Upper lobe of left lung (tissue), 6 donors: ENCODE measurements around the gene CDKN1C. TPM values are rescaled to one million over a fixed set of nuclear protein-coding genes. Genes with fewer than 3 reads are reported as not detected.

Experiments
- ATAC-seq, 2 donors: fragments of 200-7000 bp; cut with Tn5 transposase; one replicate each; pipeline ENCODE4 v1.9.1; 2022; ENCODE audit warnings: mild to moderate bottlenecking in 2 of 2, moderate library complexity in 2 of 2; ENCODE audit not compliant: low FRiP score in 2 of 2
- DNase-seq, 2 donors: peaks; one replicate each; pipeline ENCODE4 v3.0.0-alpha.2; 2019 to 2020
- H3K27ac ChIP-seq, 4 donors: fragments of 200-600 bp; sonication (generic); one replicate each; pipeline ENCODE4 v1.5.1; 2016 to 2019
- H3K27me3 ChIP-seq, 4 donors: fragments of 200-600 bp; sonication (generic); one replicate each; pipeline ENCODE4 v1.5.1; 2017 to 2019
- H3K36me3 ChIP-seq, 4 donors: fragments of 200-600 bp; sonication (generic); one replicate each; pipeline ENCODE4 v1.5.1; 2016 to 2019
- H3K4me1 ChIP-seq, 4 donors: fragments of 200-600 bp; sonication (generic); one replicate each; pipeline ENCODE4 v1.5.1; 2018 to 2019
- H3K4me3 ChIP-seq, 4 donors: fragments of 200-600 bp; sonication (generic); one replicate each; pipeline ENCODE4 v1.5.1; 2017 to 2019; ENCODE audit warnings: mild to moderate bottlenecking in 2 of 4, moderate library complexity in 1 of 4
- H3K9me3 ChIP-seq, 4 donors: fragments of 200-600 bp; sonication (generic); one replicate each; pipeline ENCODE4 v1.5.1; 2018 to 2019
- EP300 ChIP-seq, 4 donors: sonication (generic); formaldehyde crosslinking; IDR thresholded peaks; one replicate each; pipeline ENCODE4 v1.5.1; 2017; ENCODE audit warnings: antibody characterized with exemption in 4 of 4, control low read depth in 2 of 4
- POLR2A ChIP-seq, 4 donors: fragments of 450-650 bp; IDR thresholded peaks; one replicate each; pipeline ENCODE4 v1.5.1; 2016 to 2017; ENCODE audit warnings: antibody characterized with exemption in 4 of 4, mild to moderate bottlenecking in 2 of 4
- POLR2AphosphoS5 ChIP-seq, 2 donors: sonication (generic); formaldehyde crosslinking; IDR thresholded peaks; one replicate each; pipeline ENCODE4 v1.5.1; 2017; ENCODE audit warnings: antibody characterized with exemption in 2 of 2
- WGBS, 2 donors: methylation state at CpG; one replicate each; pipeline ENCODE4 v1.1.5; 2017 to 2018; 5-methylcytosine and 5-hydroxymethylcytosine counted together
- total RNA-seq, 6 donors: library from RNA; depleted of rRNA in 4 of 6; stranded (reverse); fragments of >200 nt in 4 of 6; gene quantifications; one replicate each; pipeline versions ENCODE4 v1.1.0 to v1.2.1, GENCODE V29; 2016 to 2021
- TF ChIP-seq, protein P1 (sequence below), 6 experiments: fragments of 450-650 bp in 4 of 6; fragments of 200-600 bp in 2 of 6; sonication (generic) in 2 of 6; IDR thresholded peaks; one replicate each; pipeline ENCODE4 v1.5.1; 2016 to 2019; ENCODE audit warnings: antibody characterized with exemption in 6 of 6
- donor health status: DM: no; HTN: no; CAD: no; lungs with moderate emphysema.
- donor health status: DM: no; HTN: yes; CAD: no; lungs with severe emphysema.

The CDKN1C gene
- total RNA-seq, 6 donors from 2014 or later = 23.4 to 71.9 (median 33.6) TPM

DNA sequence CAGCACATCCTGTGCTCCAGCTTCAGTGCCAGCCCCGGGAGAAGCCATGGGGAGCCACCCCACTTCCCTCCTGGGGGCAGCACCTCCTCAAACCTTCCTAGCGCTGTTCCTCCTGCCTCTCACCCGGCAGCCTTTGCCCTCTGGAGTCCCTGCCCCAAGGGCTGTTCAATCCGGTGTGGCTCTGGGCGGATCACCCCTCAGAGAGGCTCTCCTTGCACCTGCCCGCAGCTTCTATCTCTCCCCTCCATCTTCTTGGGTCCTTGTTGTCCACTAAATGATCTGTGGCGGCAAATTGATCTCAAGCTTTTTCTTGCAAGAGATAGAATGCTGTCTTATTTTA is 18.1 kb upstream of the CDKN1C start:
- 73 to 93% methylated on average over 7 of the region's 7 CpGs for WGBS, 2 donors
- Histone ChIP-seq H3K36me3 (no peaks in the 10 kb centered on the region), H3K9me3 (no peaks in the 10 kb centered on the region), H3K4me1 (peaks cover 29 to 49% (median 39%) of the 10 kb centered on the region in 4 donors), H3K27ac (no peak overlapping the region), H3K27me3 (no peaks in the 10 kb centered on the region), H3K4me3 (peak overlapping the region in 1 of 4 donors; percentile 66)
- ATAC-seq (no peak), DNase-seq (no peak)
- TF ChIP-seq EP300 (IDR thresholded peaks at IDR 0.05) (no peak), POLR2AphosphoS5 (IDR thresholded peaks at IDR 0.05) (no peak)
- TF ChIP-seq, protein P1, sequence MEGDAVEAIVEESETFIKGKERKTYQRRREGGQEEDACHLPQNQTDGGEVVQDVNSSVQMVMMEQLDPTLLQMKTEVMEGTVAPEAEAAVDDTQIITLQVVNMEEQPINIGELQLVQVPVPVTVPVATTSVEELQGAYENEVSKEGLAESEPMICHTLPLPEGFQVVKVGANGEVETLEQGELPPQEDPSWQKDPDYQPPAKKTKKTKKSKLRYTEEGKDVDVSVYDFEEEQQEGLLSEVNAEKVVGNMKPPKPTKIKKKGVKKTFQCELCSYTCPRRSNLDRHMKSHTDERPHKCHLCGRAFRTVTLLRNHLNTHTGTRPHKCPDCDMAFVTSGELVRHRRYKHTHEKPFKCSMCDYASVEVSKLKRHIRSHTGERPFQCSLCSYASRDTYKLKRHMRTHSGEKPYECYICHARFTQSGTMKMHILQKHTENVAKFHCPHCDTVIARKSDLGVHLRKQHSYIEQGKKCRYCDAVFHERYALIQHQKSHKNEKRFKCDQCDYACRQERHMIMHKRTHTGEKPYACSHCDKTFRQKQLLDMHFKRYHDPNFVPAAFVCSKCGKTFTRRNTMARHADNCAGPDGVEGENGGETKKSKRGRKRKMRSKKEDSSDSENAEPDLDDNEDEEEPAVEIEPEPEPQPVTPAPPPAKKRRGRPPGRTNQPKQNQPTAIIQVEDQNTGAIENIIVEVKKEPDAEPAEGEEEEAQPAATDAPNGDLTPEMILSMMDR (IDR thresholded peaks at IDR 0.05) = no peak

DNA sequence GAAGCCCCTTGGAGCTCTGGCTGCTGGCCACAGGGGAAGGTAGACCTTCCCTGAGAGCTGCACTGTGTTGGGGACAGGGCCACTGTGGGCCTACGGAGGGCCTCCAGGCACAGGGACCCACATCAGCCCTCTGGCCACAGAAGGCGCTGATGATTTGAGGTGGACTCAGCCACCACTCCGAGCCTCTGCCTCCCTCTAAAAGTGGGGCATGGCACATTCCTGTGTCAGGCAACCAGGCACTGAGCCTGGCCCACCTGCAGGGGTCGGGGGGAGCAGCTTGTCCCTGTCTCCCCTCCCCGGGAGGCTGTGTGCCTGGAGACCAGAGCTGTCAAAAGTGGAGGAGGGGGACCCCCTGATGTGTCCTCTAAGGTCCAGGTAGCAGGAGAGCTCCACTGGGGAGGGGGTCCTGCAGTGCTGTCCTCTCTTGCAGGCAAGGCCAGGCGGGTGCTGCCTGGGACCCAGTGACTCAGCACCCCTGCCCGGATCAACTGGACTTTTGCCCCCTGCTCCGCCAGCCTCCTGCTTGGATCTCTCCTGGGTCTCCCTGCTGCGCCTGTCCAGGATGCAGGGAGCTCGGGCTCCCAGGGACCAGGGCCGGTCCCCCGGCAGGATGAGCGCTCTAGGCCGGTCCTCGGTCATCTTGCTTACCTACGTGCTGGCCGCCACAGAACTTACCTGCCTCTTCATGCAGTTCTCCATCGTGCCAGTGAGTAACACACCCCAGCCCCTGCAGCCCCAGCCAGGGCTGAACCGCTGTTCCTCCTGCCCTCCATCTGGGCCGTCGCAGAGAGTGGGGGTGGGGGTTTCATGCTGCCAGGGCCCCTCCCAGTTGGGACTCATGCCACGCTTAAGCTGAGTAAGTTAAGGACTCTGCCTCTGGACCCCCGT is 17.5 kb upstream of the CDKN1C start:
- H3K4me3 ChIP-seq = peak overlapping the region in 3 of 4 donors; percentile 66 to 74 (median 74)
- H3K9me3 ChIP-seq = no peaks in the 10 kb centered on the region
- no peaks in the 10 kb centered on the region for H3K36me3 ChIP-seq
- ATAC-seq (no peak), DNase-seq (peak in 1 of 2 donors; percentile 64)
- peaks cover 34 to 55% (median 45%) of the 10 kb centered on the region in 4 donors for H3K4me1 ChIP-seq
- H3K27me3 ChIP-seq = no peaks in the 10 kb centered on the region
- H3K27ac ChIP-seq = peak overlapping the region; percentile 77 to 94 (median 88)
- TF ChIP-seq POLR2A (IDR thresholded peaks at IDR 0.05) (no peak), POLR2AphosphoS5 (IDR thresholded peaks at IDR 0.05) (no peak), EP300 (IDR thresholded peaks at IDR 0.05) (no peak)
- TF ChIP-seq, protein P1 (IDR thresholded peaks at IDR 0.05) = no peak
- WGBS, 2 donors = 87% methylated on average over 9 to 22 of the region's 23 CpGs

DNA sequence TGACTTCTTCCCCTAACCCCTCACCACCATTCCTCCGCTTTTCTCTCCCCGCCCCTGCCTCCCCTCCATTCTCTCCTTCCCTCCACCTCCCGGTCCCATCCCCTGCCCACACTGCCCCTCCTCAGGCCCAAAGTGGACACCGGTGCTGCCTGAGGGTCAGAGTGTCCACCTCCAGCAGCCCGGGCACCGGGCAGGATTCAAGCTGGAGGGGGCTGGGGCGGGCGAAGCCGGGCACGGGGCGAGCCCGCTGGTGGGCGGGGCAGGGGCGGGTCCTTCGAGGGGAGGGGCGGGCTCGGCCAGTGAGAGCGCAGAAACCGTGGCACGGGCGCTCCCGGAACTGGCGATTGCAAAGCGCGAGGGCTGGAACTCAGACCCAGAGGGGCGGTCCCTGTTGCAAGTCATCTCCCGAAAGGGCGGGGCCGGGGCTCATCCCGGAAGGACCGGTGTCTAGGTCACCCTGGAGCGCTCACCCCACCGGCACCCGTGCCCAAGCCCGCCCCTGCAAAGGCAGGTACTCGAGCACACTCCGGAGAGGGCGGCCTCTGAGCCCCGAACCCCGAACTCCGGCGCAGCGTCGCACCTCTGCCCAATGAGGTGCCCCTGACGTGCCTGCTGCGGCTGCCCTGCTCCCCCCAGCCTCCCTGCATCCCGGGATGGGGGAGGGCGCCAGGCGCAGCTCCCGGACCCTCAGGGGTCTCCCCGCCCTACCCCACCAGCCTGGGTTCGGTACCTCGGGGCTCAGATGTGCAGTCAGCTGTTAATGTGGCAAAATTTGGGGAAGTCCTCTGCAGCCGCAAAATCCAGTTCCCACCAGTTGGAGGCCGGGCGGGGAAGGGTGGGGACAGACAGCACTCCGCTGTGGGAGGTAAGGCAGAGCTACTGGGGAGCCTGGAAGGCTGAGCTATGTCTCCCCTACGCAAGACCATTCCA is 16.5 kb upstream of the CDKN1C start:
- Histone ChIP-seq H3K27ac (peak overlapping the region; percentile 77 to 94 (median 88)), H3K36me3 (no peaks in the 10 kb centered on the region), H3K9me3 (no peaks in the 10 kb centered on the region), H3K4me3 (peak overlapping the region; percentile 66 to 77 (median 74)), H3K4me1 (peaks cover 38 to 63% (median 50%) of the 10 kb centered on the region in 4 donors), H3K27me3 (no peaks in the 10 kb centered on the region)
- DNase-seq = peak; percentile 95 to 99
- TF ChIP-seq, protein P1 (IDR thresholded peaks at IDR 0.05) = no peak
- TF ChIP-seq EP300 (IDR thresholded peaks at IDR 0.05) (peak in 1 of 4 donors; percentile 4), POLR2AphosphoS5 (IDR thresholded peaks at IDR 0.05) (peak in 1 of 2 donors; percentile 54), POLR2A (IDR thresholded peaks at IDR 0.05) (peak in 3 of 4 donors; percentile 16 to 77 (median 44))
- WGBS, 2 donors = 11 to 30% methylated on average over 7 to 28 of the region's 58 CpGs
- peak; percentile 89 to 95 for ATAC-seq

DNA sequence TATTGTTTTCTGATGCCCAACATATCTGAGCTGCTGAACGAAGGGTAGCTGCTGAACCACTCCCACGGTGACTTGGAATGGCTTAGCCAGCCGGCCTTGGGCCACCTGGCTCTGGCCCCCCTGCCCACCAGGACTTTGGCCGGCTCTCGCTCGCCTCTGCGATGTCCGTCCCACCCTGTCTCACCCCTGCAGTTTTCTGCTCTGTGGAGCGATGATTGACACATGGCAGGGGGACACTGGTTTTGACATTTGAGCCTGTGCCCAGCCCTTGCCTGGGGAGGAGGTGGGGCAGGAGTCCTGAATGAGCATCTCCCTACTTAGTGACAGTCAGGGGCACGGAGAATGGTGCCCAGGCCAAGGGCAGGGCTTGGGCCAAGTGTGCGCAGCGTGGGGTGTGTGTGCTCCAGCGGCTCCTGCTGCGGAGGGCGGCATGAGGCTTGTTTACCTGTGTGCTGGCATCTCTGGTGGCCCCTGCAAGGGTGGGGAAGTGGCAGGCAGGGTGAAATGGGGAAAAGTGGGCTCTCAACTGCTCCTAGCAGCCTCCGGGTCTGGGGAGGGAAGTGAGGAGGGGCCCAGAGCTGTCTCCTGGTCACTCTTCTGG is 15.7 kb upstream of the CDKN1C start:
- WGBS, 2 donors = 90 to 91% methylated on average over 16 of the region's 16 CpGs
- peak in 1 of 2 donors; percentile 67 for DNase-seq
- Histone ChIP-seq H3K27ac (peak overlapping the region; percentile 77 to 94 (median 88)), H3K4me3 (peak overlapping the region in 3 of 4 donors; percentile 66 to 74 (median 74)), H3K9me3 (no peaks in the 10 kb centered on the region), H3K27me3 (no peaks in the 10 kb centered on the region), H3K4me1 (peaks cover 38 to 63% (median 50%) of the 10 kb centered on the region in 4 donors), H3K36me3 (no peaks in the 10 kb centered on the region)
- no peak for ATAC-seq
- TF ChIP-seq EP300 (IDR thresholded peaks at IDR 0.05) = no peak
- TF ChIP-seq POLR2AphosphoS5 (IDR thresholded peaks at IDR 0.05) = no peak
- TF ChIP-seq, protein P1 (IDR thresholded peaks at IDR 0.05) = no peak
- no peak for TF ChIP-seq POLR2A (IDR thresholded peaks at IDR 0.05)
